Stimulated activated CD8-positive, alpha-beta memory T cell treated with anti-CD3 and anti-CD28 coated beads, Interleukin-7, amount 100 ng/mL, for 24 hours (primary cell): ENCODE data around the gene RIT2.

ENCODE experiments used
- DNase-seq: peaks from one replicate; pipeline ENCODE4 v3.0.0-alpha.2; 2020; ENCODE audit warnings: low read depth

Gene RIT2

DNA sequence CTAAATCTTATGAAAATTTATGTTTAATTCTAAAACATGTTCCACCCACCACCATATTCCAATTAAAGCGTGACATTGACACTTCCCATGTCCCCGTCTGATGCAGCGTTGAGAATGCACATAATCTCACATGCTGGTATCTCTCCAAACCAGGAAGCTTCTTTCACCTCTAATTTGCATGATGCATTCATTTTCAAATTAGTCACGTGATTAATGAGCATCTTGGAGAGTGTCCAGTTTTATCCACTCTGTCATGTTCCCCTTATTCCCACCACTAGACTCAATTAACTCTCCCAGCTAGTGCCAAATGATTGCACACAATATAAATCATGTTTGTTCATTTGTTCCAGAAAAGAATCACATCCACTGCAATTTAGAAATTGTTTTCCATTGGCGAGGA, 105.8 kb downstream of the RIT2 start:
- no peak for DNase-seq

GRCh38 chr18:43007365-43007764, 108.1 kb downstream of the RIT2 start:
- no peak for DNase-seq

- DNase-seq: no peak
Observed at GRCh38 chr18:43004421-43004820, 111.1 kb downstream of the RIT2 start.

GRCh38 chr18:43001821-43002220, 113.7 kb downstream of the RIT2 start:
- DNase-seq: no peak

DNA sequence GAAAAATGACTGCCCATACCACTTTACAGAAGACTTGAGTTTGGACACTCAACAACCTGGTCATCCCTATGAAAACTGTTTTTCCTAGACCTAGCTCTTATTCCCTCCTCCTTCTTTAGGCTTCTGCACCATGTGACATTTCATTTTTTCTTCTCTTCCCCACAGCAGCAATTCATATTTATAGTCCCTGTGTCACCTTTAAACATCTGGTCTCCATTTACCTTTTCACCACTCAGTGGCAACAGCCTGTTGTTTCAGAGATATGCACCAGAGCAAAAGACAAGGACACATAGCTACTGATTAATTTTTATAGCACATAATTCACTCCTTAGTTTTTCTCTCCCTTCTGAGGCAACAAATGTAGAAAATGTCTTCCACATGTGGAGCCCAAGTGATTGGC, 118.7 kb downstream of the RIT2 start:
- no peak for DNase-seq

DNA sequence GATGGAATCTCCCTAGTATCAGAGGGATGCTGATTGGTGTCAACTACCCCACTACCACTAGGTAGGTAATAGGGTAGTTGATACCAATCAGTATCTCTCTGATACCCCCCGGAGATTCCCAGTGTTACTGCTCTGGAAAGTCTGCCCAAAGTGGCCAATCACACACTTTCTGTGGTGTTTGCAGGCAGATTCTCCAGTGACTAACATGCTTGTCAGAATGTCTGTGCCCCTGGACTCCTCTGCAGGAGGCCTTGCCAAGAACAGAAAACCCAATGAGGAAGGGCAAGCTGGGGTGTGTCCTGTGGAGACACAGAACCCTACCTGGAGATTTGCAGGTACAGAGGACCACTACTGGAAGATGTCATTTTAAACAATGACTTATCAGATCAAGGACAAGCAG, 135.1 kb downstream of the RIT2 start:
- DNase-seq: no peak

- DNase-seq: no peak
Observed at GRCh38 chr18:42977982-42978637, 137.4 kb downstream of the RIT2 start.

DNA sequence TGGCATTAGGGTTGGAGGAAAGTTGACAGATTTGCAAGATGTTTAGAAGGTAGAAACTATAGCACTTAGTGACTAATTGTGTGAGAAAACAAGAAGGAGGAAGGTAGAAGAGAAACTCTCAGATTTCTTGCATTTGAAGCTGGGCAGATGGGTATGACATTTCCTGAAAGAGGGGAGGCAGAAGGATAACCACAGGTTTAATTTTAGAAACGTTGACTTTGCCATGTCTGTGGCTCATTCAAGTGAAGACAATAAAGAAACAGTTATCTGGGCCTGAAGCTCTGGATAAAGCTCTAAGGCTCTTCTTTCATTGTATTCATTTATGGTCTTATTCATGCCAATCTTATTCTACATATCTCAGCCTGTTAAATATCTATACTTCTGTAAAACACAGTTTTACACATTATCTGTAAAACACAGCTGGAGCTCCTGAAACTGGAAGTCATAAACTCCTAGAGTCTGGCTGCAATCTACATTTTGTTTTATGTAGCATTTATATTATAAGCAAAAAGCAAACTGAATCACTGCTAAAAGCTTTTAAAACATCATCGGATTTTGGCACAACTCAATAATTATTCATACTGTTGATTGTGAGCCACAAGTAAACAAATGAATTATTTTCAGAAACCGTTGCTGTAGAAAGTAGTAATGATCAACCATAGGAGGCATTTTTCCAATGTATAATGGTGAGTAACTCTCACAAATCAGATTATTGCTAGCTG, 138.5 kb downstream of the RIT2 start:
- DNase-seq: no peak

GRCh38 chr18:42969366-42969765, 146.1 kb downstream of the RIT2 start:
- DNase-seq: no peak

DNA sequence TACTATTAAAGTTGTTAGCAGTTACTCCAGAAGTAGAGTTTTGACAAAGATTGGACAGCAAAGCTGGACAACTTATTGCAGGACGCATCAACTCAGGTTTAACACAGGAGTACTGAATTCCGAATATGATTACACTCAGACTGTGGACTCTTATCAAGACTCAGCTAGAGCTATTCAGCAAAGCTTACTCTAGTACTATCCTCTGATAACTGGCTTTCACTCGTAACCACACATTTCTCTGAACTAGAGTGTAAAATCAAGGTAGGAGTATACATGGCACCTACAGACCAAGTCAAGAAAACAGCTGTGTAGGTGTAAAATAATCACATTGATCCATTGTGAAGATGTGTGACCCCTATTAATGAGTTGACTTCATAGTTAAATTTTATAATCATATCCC, 154.2 kb downstream of the RIT2 start:
- DNase-seq: no peak

- DNase-seq: no peak
Observed at GRCh38 chr18:42959528-42959927, 156.0 kb downstream of the RIT2 start.

DNA sequence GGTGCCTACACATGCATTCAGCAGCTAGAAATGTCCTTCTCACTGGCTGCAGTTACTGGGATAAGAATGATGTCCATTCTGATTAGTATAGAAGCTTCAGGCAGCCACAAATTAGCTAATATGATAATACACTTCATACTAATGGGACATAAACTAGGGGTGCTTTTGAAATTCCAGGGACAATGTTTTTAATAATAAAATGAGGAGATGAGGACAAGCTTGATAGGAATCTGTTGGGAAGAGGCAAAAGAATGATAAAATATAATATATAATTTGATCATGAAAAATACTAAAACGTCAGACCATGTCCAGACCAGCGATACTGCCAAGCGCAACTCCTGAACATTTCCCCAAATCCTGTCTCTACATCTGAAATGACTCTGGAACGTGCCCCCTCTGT, 157.1 kb downstream of the RIT2 start:
- no peak for DNase-seq

- no peak for DNase-seq
Observed at GRCh38 chr18:42956287-42956686, 159.2 kb downstream of the RIT2 start.

DNA sequence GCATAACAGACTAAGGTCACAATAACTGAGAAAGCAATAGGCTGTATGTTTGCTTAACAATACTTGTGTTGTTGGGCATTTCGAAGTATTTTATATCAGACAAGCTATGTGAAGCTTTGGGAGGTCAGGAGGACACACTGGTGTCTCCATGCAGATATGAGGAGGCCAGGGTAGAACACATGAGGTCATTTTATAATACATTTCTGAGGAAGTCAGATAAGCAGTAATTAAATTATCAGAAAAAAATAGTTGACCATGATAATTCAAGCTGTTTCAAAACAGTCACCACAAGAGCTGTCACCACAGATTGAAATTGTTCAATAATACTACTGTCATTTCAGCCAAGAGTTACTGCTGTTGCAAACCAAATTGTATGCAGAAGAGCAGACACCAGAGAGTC, 160.6 kb downstream of the RIT2 start:
- DNase-seq: no peak

GRCh38 chr18:42953306-42953705, 162.2 kb downstream of the RIT2 start:
- DNase-seq: no peak

GRCh38 chr18:42950732-42951131, 164.8 kb downstream of the RIT2 start:
- no peak for DNase-seq

DNA sequence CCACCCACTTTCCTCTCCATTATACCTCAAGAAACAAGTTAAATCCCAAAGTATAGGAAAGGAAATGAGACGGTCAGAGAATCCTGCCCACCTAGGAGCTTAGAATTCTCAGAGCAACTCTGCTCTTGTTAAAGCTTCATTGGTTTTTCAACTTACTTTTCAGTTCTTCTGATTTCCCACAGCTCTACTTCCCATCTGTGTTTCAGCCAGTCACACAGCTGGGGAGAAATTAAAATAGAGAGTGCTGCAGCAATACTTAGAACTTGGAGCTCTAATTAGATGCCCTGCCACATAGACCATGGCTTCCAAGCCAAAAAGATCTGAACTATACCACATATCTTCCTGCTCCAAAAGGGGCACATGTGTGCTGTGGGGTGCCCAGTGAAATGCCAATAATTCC, 166.7 kb downstream of the RIT2 start:
- no peak for DNase-seq

DNA sequence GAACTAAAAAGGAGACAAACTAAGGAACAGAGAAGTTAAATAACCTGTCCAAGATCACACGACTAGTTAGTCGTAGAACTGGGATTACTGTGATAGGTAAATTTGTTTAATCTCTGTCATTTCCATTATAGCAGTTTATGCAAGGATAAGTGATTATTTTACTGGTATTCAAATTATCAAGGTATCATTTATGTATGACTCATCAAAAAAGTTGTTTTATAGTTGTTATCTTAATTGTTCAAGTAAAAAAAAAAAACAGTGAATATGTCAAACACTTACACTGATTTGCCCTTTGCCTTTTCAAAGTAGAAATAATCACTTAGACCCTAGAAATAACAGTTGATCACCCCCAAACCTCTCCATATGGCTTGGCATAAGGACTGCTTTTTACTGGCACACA, 173.6 kb downstream of the RIT2 start:
- no peak for DNase-seq

DNA sequence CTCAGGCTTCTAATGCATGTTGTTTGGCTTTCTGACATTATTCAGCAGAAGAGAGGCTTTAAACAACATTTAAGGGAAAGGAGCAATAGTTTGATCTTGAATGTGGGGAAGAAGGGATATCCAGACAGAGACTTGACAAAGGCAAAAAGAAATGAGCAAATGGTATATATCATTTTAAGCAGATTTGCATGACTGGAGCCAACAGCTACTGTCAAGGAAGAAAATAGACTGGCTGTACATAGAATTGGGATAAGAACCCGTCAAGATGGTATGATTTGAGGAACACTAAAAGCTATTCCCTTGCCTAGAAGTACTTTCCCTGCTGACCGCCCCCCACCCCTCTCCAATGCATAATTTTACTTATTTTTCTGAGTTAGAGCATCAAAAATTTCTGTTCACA, 174.5 kb downstream of the RIT2 start:
- DNase-seq: no peak

DNA sequence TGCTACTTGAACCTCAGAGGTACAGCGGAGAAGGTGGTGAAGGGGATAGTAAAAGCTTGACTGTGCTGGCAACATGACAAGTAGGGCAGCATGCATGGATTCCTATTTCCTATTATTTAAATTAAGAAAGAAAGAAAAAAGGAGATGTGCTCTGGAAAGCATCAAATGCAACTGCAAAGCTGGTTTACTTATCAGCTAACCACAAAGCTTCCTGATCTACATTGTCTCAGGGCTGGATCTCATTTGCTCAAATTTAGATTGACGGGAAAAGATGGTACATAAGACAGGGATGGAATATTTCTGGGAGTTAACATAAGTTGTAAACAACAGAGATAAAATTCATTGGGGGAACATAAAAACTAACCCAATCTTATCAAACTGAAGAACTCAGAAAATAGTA, 178.0 kb downstream of the RIT2 start:
- no peak for DNase-seq

- DNase-seq: no peak
Observed at GRCh38 chr18:42936289-42936688, 179.2 kb downstream of the RIT2 start.

- no peak for DNase-seq
Observed at GRCh38 chr18:42931491-42931890, 184.0 kb downstream of the RIT2 start.

DNA sequence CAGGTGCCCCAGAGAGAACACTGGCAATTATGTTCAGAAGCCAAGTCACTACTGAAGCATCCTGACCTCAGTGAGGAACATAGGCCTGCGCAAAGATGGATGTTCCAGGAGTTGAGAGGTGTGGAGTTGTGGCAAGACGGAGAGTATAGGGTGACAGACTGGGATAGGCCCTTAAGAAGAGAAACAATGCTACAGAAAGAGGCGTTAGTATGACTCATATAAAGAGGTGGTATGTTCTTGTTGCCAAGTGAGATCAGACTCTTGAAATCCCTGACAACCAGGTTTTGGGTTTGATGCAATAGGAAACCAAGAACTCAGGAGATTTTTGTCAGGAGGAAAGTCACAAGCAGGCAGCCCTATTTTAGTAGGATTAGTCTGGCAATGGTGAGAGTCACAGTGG, 185.6 kb downstream of the RIT2 start:
- no peak for DNase-seq

GRCh38 chr18:42929181-42929580, 186.3 kb downstream of the RIT2 start:
- no peak for DNase-seq
